NCI-H82 (cell line): ENCODE data around the gene SUGP1.

ENCODE experiments used
- DNase-seq: peaks from one replicate; lab custom pipeline; 2025; lab: John Stamatoyannopoulos, UW

SUGP1 gene

DNA sequence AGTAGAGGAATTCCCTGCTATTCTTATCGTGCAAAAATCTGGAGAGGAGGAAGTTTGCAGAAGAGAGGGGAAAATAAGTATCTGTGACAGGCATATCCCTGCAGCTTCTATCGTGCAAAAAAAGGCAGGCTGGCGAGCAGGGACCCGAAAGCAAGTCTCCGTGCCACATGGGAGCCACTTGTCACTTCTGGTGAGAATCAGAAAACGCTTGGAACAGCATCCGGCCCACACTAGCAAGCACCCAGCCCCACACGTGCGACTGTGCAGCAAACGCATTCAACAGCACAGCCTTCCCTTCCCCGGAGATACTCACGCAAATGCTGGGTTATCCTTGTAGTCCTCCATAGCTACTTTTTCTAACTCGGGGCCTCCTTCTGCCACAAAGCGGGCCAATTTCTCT lies 16.9 kb downstream of the SUGP1 start:
- no peak for DNase-seq

- no peak for DNase-seq
Observed at GRCh38 chr19:19300613-19301012, 19.7 kb downstream of the SUGP1 start.

GRCh38 chr19:19297759-19298158 lies 22.6 kb downstream of the SUGP1 start:
- no peak for DNase-seq

DNA sequence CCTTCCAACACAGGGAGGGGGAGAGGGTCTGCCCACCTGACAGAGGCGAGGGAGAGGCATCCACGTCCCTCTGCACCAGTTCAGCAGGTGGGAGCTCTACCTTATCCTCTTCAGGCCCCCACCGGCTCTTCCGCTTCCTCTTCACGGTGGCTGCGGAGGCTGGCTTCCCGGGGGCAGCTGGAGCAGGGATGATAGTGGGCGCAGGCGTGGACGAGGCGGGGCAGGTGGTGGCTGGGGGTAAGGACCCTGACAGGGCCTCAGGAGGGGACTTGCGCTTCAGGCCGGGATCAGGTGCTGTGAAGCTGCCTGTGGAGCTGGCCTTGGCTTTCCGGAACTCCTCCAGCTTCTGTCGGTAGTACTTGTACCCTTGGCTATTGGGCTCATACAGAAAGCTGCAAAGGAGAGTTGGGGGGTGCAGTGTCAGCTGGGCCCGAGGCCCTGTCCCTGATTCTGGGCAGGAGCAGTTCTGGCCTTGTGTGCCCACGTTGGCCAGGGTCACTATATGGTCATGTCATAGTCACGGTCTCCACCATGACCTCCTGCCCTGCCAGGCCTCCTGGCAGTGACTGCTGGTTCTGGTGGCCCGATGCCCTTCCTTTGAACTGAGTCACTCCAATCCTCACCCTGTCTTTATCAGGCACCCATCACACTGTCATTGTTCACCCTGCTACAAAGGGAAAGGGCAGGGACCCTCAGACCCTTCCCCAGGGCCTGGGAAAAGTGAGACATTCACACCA lies 23.2 kb downstream of the SUGP1 start:
- DNase-seq = no peak

- DNase-seq = no peak
Observed at GRCh38 chr19:19294914-19295313, 25.4 kb downstream of the SUGP1 start.

GRCh38 chr19:19292607-19293006 lies 27.7 kb downstream of the SUGP1 start:
- no peak for DNase-seq

GRCh38 chr19:19285686-19286085 lies 34.6 kb downstream of the SUGP1 start:
- DNase-seq = peak; percentile 58

DNA sequence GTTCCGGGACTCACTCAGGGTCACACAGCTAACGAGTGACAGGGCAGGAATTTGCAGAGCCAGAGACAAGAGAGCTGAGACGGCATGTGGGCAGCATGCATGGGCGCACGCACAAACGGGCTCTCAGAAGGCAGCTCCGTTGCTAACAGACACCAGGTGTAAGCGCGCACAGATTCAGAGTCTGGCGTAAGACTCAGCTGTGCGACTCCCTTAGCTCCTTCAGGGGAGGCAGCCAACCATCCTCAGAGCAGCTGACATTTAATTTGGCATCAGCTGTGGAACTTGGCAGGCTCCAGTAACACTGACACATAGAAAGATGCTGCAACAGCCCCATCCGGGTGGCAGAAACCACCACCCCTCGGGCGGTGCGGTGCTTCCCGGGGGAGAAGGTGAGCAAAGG lies 39.7 kb downstream of the SUGP1 start:
- no peak for DNase-seq

DNA sequence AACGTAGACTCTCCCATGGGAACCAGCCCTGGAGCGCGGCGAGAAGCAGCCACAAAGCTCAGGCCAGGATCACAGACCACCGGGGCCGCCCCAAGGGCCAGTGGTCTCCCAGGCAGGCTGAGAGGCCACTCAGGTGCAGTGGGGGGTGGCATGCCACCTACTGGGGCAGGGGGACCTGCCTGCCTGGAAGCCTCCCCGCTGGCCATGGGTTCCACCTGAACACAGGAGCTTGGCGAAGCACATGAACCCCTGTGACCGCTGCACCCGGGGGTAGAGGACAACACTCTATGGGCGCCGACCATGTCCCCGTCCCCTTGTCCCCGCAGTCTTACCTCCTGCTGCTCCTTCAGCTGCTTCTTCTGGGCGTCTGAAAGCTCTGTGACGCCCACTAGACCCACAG lies 40.5 kb downstream of the SUGP1 start:
- no peak for DNase-seq

- DNase-seq = no peak
Observed at GRCh38 chr19:19279062-19279612, 41.2 kb downstream of the SUGP1 start.

DNA sequence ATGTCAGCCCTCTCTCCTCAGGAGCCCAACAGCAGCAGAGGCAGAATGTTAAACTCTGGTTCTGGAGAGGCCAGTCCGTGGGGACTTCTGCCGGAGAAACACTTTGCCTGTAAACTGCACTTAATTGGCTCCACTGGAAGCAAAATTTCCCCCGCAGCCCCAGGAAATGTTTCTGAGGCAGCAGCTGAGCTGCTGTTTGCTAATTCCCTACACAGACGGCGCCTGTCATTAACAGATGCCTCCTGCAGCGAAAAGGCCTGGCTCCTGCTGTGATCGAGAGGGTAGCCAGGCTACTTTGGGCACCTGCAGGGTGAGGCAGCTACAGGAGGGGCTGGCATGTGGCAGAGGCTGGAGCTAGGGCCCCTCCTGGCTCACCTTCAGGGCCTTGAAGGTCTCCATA lies 42.0 kb downstream of the SUGP1 start:
- peak; percentile 61 for DNase-seq

GRCh38 chr19:19276851-19277250 lies 43.5 kb downstream of the SUGP1 start:
- DNase-seq = no peak

GRCh38 chr19:19276386-19276785 lies 43.9 kb downstream of the SUGP1 start:
- DNase-seq = no peak

GRCh38 chr19:19274716-19275565 lies 45.4 kb downstream of the SUGP1 start:
- DNase-seq = no peak

DNA sequence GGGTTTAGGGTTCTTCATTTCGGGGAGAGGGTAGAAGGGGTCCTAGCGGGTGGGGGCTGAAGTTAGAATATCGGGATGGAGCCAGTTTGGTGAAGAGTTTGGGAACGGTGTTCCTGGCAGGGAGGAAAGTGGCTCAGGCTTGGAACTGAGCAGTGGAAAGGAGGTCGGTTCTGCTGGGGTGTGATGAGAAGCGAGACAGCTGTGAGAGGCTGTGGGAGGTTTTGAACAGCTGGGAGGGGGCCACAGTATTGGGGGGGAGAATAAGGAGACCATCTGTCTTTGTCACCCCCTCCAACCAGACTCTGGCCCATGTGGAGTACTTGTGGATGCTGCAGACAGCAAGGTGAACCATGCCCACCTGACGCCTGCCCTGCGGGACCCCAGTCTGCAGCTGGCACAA lies 46.2 kb downstream of the SUGP1 start:
- peak; percentile 63 for DNase-seq

- no peak for DNase-seq
Observed at GRCh38 chr19:19271828-19272599, 48.3 kb downstream of the SUGP1 start.

DNA sequence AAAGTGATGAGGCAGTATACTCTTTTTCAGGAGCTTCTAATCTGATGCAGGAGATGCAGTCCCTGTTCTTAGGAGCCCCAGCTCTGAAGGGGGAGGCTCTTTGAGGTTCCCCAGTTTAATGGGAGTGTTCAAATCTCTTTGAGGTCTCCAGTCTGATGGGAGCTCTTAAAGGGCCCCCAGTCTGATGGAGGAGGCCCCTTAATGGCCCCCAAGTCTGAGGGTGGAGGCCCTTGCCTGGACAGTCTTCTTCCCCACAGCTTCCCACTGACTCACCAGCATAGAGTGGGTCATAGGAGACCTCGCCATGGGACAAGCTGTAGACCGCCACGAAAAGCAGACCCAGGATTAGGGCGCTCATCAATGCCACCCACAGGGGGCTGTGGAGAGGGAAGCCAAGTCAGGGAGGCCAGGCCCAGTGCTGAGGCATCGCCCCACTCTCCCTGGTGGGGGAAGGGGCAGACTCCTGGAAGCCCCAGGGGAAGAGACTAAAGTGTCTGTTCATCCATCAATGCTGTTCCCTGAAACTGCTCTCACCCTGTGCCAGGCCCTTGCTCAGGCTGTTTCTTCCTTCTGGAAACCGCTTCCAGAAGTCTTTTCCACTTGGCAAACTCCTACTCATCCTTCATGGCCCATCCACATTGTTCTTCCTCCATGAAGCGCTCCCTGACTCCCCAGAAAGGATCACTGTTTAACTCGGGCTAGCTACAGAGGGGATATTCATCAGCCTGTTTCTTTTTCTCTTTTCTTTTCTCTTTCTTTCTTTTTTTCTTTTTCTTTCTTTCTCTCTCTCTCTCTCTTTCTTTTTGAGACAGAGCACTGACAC lies 49.3 kb downstream of the SUGP1 start:
- DNase-seq = no peak

GRCh38 chr19:19269952-19270694 lies 50.2 kb downstream of the SUGP1 start:
- no peak for DNase-seq

DNA sequence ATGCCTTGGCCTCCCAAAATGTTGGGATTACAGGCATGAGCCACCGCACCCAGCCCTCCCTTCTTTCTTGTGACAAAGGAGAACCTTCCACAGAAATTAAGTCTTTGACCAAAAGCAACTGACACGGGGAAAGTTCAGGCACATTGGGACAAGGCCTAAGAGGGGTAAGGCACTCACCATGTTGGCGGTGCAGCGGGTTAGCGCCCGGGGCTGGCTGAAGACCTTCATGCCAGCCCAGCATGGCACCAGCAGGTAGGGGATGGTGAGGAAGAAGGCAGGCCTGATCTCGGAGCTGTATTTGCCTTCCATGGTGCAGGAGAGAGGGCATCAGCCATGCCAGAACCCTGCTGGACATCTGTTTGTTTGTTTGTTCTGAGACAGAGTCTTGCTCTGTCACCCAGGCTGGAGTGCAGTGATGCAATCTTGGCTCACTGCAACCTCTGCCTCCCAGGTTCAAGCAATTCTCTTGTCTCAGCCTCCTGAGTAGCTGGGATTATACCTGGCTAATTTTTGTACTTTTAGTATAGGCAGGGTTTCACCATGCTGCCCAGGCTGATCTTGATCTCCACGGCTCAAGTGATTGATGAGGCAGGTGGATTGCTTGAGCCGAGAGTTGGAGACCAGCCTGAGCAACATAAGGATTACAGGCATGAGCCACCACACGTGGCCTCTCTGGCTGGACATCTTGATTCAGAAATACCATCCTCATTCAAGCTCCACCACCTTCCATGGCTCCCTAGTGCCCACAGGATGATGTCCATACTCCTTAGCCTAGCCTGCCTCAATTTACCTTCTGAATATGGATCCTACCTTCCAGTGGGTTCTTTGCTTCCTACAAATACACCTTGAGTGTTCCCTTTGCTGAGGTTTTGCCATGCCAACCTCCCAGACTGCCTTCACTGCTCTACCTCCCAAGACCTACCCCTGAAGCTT lies 51.6 kb downstream of the SUGP1 start:
- DNase-seq = no peak

DNA sequence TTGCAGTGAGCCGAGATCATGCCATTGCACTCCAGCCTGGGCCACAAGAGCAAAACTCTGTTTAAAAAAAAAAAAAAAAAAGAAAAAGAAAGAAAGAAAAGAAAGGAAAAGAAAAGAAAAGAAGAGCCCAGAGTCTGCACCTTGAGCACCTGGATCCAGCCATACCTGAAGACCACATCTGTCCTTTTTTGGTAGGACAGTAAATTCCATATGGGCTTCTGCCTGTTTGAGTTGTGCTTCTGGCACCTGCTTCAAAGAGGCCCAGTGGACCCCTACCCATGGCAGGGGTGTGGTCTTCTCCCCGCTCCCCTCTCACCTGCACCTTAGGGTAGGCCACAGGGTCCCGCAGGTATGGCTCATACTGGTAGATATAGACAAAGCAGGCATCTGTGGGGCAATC lies 53.0 kb downstream of the SUGP1 start:
- no peak for DNase-seq
